Caco-2 (cell line): ENCODE measurements around the gene CAMSAP3. TPM values are rescaled to one million over a fixed set of nuclear protein-coding genes. Genes with fewer than 3 reads are reported as not detected.

Source experiments
- BruUV-seq: library from RNA; stranded (reverse); fragments of 400-500 nt; replicated peaks from 2 replicates; lab custom pipeline; 2021; lab: Mats Ljungman, UMichigan
- CTCF ChIA-PET: fragments of 300-600 bp; sonication (Branson Sonifier 250); formaldehyde crosslinking; loops from one replicate; lab custom pipeline; 2022; ENCODE audit warnings: antibody characterized with exemption; lab: Charles Lee
- POLR2A ChIA-PET: fragments of 300-600 bp; sonication (Branson Sonifier 250); formaldehyde crosslinking; loops from one replicate; lab custom pipeline; 2022; ENCODE audit warnings: antibody characterized with exemption; lab: Charles Lee
- DNase-seq, 2 experiments: peaks; one replicate each; pipeline versions ENCODE4 v3.0.0 to v3.0.0-alpha.2; 2020 to 2022
- H3K27me3 ChIP-seq: replicated peaks from 2 replicates; pipeline ENCODE4 v1.6.0; 2011; ENCODE audit warnings: low read length; ENCODE audit not compliant: control insufficient read depth, insufficient read depth
- H3K36me3 ChIP-seq: 2 replicates; pipeline ENCODE4 v1.5.1; 2011; ENCODE audit warnings: low read length; ENCODE audit not compliant: control insufficient read depth, insufficient read depth
- H3K4me1 ChIP-seq: fragments of 250-450 bp; sonication (Bioruptor Pico); 2 replicates; pipeline ENCODE4 v1.5.1; 2020; ENCODE audit warnings: mild to moderate bottlenecking
- H3K4me3 ChIP-seq: 2 replicates; pipeline ENCODE4 v1.5.1; 2011; ENCODE audit warnings: low read depth, mild to moderate bottlenecking, control low read depth, low read length
- H3K9me3 ChIP-seq: fragments of 250-450 bp; sonication (Bioruptor Pico); 2 replicates; pipeline ENCODE4 v1.5.1; 2020; ENCODE audit warnings: mild to moderate bottlenecking, moderate library complexity
- H3K27ac Mint-ChIP-seq: one replicate; pipeline ENCODE4 v1.8.0; 2022; ENCODE audit warnings: mixed read lengths; ENCODE audit not compliant: unreplicated experiment
- H3K27me3 Mint-ChIP-seq: one replicate; pipeline ENCODE4 v1.8.0; 2022; ENCODE audit warnings: mixed read lengths; ENCODE audit not compliant: insufficient read depth, unreplicated experiment
- H3K36me3 Mint-ChIP-seq: one replicate; pipeline ENCODE4 v1.8.0; 2022; ENCODE audit warnings: mild to moderate bottlenecking, mixed read lengths; ENCODE audit not compliant: insufficient read depth, unreplicated experiment
- H3K4me1 Mint-ChIP-seq: one replicate; pipeline ENCODE4 v1.8.0; 2022; ENCODE audit warnings: low read depth, mixed read lengths; ENCODE audit not compliant: unreplicated experiment
- H3K4me3 Mint-ChIP-seq: one replicate; pipeline ENCODE4 v1.8.0; 2022; ENCODE audit warnings: mild to moderate bottlenecking, moderate library complexity, mixed read lengths; ENCODE audit not compliant: unreplicated experiment
- H3K9me3 Mint-ChIP-seq: one replicate; pipeline ENCODE4 v1.8.0; 2022; ENCODE audit warnings: mixed read lengths; ENCODE audit not compliant: unreplicated experiment
- intact Hi-C: fragments of 100-400 bp; cut with micrococcal nuclease; formaldehyde crosslinking; loops from one replicate; pipeline ENCODE4 v1.10.0; 2022; ENCODE audit not compliant: unreplicated experiment
- total RNA-seq: library from RNA; stranded (reverse); gene quantifications from 2 replicates; pipeline ENCODE4 v1.2.3, GENCODE V29; 2022
- TF ChIP-seq, protein P1 (sequence below), 2 experiments: fragments of 200-600 bp in 1 of 2; IDR thresholded peaks; 1 replicate in 1 of 2; 2 replicates in 1 of 2; pipeline versions ENCODE4 v1.5.1 to v1.8.0; 2011 to 2022; ENCODE audit warnings: antibody characterized with exemption in 1 of 2, control low read depth in 1 of 2, inconsistent platforms in 1 of 2, low read depth in 1 of 2, low read length in 1 of 2, mild to moderate bottlenecking in 1 of 2, moderate library complexity in 1 of 2; ENCODE audit not compliant: insufficient read depth in 1 of 2, severe bottlenecking in 1 of 2, unreplicated experiment in 1 of 2

The CAMSAP3 gene
- total RNA-seq, 1 experiment from 2014 or later = 60.5 TPM

DNA sequence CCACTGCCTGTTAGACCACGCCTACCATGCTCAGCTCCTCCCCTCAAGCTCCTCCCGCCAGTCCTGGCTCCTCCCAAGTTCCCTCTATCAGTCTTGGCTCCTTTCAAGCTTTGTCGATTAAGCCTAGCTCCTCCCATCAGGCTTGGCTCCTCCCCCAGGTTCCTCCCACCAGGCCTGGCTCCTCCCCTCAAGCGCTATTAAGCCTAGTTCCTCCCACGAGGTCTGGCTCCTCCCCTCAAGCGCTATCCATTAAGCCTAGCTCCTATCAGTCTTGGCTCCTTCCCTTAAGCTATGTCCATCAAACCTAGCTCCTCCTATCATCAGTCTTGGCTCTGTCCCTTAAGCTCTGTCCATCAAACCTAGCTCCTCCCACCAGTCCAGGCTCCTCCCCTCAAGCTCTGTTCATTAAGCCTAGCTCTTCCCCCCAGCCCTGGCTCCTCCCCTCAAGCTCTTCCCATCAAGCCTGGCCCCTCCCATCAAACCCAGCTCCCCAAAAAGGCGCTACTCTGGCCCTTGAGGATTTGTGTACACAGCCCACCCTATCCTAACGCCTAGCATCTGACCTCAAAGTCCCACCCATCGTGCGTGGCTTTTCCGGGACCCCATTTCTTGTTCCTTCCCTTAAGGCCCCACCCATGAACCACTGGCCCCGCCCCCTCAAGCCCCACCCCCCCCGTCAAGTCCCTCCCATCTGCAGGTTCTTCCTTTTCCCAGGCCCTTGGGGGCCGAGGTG is 10.0 kb downstream of the CAMSAP3 start:
- BruUV-seq = no TSS peak
- TF ChIP-seq, protein P1, sequence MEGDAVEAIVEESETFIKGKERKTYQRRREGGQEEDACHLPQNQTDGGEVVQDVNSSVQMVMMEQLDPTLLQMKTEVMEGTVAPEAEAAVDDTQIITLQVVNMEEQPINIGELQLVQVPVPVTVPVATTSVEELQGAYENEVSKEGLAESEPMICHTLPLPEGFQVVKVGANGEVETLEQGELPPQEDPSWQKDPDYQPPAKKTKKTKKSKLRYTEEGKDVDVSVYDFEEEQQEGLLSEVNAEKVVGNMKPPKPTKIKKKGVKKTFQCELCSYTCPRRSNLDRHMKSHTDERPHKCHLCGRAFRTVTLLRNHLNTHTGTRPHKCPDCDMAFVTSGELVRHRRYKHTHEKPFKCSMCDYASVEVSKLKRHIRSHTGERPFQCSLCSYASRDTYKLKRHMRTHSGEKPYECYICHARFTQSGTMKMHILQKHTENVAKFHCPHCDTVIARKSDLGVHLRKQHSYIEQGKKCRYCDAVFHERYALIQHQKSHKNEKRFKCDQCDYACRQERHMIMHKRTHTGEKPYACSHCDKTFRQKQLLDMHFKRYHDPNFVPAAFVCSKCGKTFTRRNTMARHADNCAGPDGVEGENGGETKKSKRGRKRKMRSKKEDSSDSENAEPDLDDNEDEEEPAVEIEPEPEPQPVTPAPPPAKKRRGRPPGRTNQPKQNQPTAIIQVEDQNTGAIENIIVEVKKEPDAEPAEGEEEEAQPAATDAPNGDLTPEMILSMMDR (IDR thresholded peaks at IDR 0.05; ENCODE audit: insufficient read depth in 1 of 2, low read depth in 1 of 2, low read length in 1 of 2, severe bottlenecking in 1 of 2, unreplicated experiment in 1 of 2) = no peak

DNA sequence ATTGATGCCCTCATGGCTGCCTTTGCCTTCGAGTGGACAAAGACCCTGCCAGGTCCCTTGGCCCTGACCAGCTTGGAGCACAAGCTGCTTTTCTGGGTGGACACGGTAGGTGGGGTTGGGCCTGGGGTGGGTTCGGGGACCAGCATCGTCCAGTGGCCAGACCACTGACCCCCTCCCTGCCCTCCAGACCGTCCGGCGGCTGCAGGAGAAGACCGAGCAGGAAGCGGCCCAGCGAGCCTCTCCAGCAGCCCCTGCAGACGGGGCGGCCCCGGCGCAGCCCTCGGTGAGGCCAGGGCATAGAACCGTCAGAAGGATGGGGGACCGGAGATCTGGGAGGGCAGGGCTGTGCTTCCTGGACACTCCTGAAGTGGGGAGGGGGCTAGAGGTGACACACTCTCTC is 10.6 kb downstream of the CAMSAP3 start:
- Histone ChIP-seq H3K9me3 (no peaks in the 10 kb centered on the region), H3K4me3 (no peak overlapping the region), H3K27me3 (no peaks in the 10 kb centered on the region), H3K36me3 (no peaks in the 10 kb centered on the region; the same call in none of the 2 replicates), H3K4me1 (no peaks in the 10 kb centered on the region)
- no TSS peak for BruUV-seq
- H3K4me3 Mint-ChIP-seq = no peak overlapping the region
- H3K9me3 Mint-ChIP-seq = peaks cover 11% of the 10 kb centered on the region
- ChIA-PET POLR2A (interaction anchor here (1.4 kb wide), 1 partner anchor 23 kb away, joined by 4 read pairs; the partner anchor contains the start of genes PET100 and XAB2), CTCF (interaction anchor here (2.0 kb wide), 1 partner anchor 38 kb away, joined by 11 read pairs; no protein-coding TSS in a partner anchor)
- intact Hi-C loops = no loop called here
- no peaks in the 10 kb centered on the region for H3K4me1 Mint-ChIP-seq
- H3K36me3 Mint-ChIP-seq = peaks cover 76% of the 10 kb centered on the region
- H3K27ac Mint-ChIP-seq = no peak overlapping the region
- DNase-seq = no peak
- no peaks in the 10 kb centered on the region for H3K27me3 Mint-ChIP-seq
- TF ChIP-seq, protein P1 (IDR thresholded peaks at IDR 0.05; ENCODE audit: insufficient read depth in 1 of 2, low read depth in 1 of 2, low read length in 1 of 2, severe bottlenecking in 1 of 2, unreplicated experiment in 1 of 2) = no peak

More for the DNA sequence above, 10.0 kb downstream of the CAMSAP3 start:
- Histone ChIP-seq H3K4me1 (no peaks in the 10 kb centered on the region), H3K9me3 (no peaks in the 10 kb centered on the region), H3K4me3 (no peak overlapping the region), H3K36me3 (no peaks in the 10 kb centered on the region; the same call in 1 of the 2 replicates), H3K27me3 (no peaks in the 10 kb centered on the region)
- H3K36me3 Mint-ChIP-seq = peaks cover 75% of the 10 kb centered on the region
- ChIA-PET POLR2A (interaction anchor here (0.9 to 1.4 kb wide), 3 partner anchors 9 to 24 kb away, joined by 3 to 4 read pairs (median 3); partner anchors contain the start of genes PET100 and XAB2), CTCF (interaction anchor here (0.6 to 2.0 kb wide), 3 partner anchors 37 to 503 kb away, joined by 3 to 11 read pairs (median 3); partner anchors contain the start of gene TRAPPC5)
- peak; percentile 60 to 79 for DNase-seq
- intact Hi-C loops = no loop called here
- H3K4me3 Mint-ChIP-seq = no peak overlapping the region
- H3K27me3 Mint-ChIP-seq = no peaks in the 10 kb centered on the region
- H3K4me1 Mint-ChIP-seq = no peaks in the 10 kb centered on the region
- no peak overlapping the region for H3K27ac Mint-ChIP-seq
- peaks cover 11% of the 10 kb centered on the region for H3K9me3 Mint-ChIP-seq

DNA sequence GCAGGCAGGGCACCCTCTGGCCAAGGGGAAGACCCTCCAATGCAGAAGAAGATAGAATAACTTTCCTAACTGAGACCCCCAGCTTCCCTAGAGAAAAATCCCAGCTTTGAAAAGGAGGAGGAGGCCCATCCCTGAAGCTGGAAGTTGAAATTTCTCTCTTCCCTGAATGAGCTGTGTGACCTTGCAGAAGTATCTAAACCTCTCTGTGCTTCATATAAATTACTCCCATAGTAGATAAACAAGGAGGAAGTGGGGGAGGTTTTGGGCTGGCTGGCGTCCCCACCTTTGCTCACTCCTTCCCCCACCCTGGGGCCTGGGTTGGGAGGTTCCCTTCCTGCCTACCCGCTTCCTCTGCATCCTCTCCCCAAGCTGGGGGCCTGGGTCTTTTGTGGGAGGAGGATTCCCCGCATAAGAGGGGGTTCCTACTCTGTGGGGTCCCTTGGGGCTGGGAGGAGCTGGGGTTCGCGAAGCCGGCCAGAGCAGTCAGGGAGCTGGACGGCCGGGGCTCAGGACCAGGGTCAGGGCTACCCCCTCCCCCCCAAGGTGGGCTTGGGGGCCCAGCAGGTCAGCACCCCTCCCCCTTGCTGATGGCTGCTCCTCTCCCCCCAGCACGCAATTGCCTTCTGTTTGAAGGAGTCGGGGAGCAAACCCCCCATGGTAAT is 11.7 kb downstream of the CAMSAP3 start:
- Mint-ChIP-seq H3K27ac (no peak overlapping the region), H3K36me3 (peaks cover 71% of the 10 kb centered on the region), H3K9me3 (peaks cover 11% of the 10 kb centered on the region), H3K4me3 (no peak overlapping the region), H3K27me3 (no peaks in the 10 kb centered on the region), H3K4me1 (no peaks in the 10 kb centered on the region)
- Histone ChIP-seq H3K27me3 (no peaks in the 10 kb centered on the region), H3K36me3 (no peaks in the 10 kb centered on the region; the same call in none of the 2 replicates), H3K9me3 (no peaks in the 10 kb centered on the region), H3K4me3 (no peak overlapping the region), H3K4me1 (no peaks in the 10 kb centered on the region)
- ChIA-PET CTCF (no interaction called here), POLR2A (no interaction called here)
- DNase-seq = no peak
- no TSS peak for BruUV-seq
- TF ChIP-seq, protein P1 (IDR thresholded peaks at IDR 0.05; ENCODE audit: insufficient read depth in 1 of 2, low read depth in 1 of 2, low read length in 1 of 2, severe bottlenecking in 1 of 2, unreplicated experiment in 1 of 2) = no peak
- intact Hi-C loops = no loop called here
